NCI-H510A (cell line): ENCODE measurements around the gene SLC7A6OS.

Source experiments
- DNase-seq: peaks from one replicate; lab custom pipeline; 2025; lab: John Stamatoyannopoulos, UW

The SLC7A6OS gene

GRCh38 chr16:68310774-68311511 is at the start of gene SLC7A6OS, which contains the start of gene PRMT7:
SLC7A6OS (minus strand) TSS chr16:68310946; CDS start chr16:68310926, 20 bp downstream.
PRMT7 (plus strand) TSS chr16:68311019; CDS start chr16:68315980, 4,961 bp downstream.
- DNase-seq, result peak; percentile 78

- no peak for DNase-seq
Observed at GRCh38 chr16:68359398-68360191, 48.8 kb upstream of the SLC7A6OS start.

GRCh38 chr16:68358951-68359350 is 48.2 kb upstream of the SLC7A6OS start:
- no peak for DNase-seq

GRCh38 chr16:68357923-68358322 is 47.2 kb upstream of the SLC7A6OS start:
- no peak for DNase-seq

- DNase-seq, result no peak
Observed at GRCh38 chr16:68357521-68357922, 46.8 kb upstream of the SLC7A6OS start.

GRCh38 chr16:68356919-68357286 is 46.2 kb upstream of the SLC7A6OS start:
- no peak for DNase-seq

- DNase-seq, result no peak
Observed at GRCh38 chr16:68356249-68356918, 45.6 kb upstream of the SLC7A6OS start.

GRCh38 chr16:68355447-68356248 is 44.9 kb upstream of the SLC7A6OS start:
- DNase-seq, result no peak

- DNase-seq, result no peak
Observed at GRCh38 chr16:68354816-68355215, 44.1 kb upstream of the SLC7A6OS start.

GRCh38 chr16:68353366-68353765 is 42.6 kb upstream of the SLC7A6OS start:
- no peak for DNase-seq

GRCh38 chr16:68351991-68352431 is 41.3 kb upstream of the SLC7A6OS start:
- DNase-seq, result peak; percentile 56

- DNase-seq, result no peak
Observed at GRCh38 chr16:68351463-68351862, 40.7 kb upstream of the SLC7A6OS start.

GRCh38 chr16:68350813-68351350 is 40.1 kb upstream of the SLC7A6OS start:
- DNase-seq, result no peak

- no peak for DNase-seq
Observed at GRCh38 chr16:68349838-68350410, 39.2 kb upstream of the SLC7A6OS start.

GRCh38 chr16:68348639-68349445 is 38.1 kb upstream of the SLC7A6OS start:
- DNase-seq, result no peak

GRCh38 chr16:68347605-68348004 is 36.9 kb upstream of the SLC7A6OS start:
- DNase-seq, result no peak

- no peak for DNase-seq
Observed at GRCh38 chr16:68346892-68347480, 36.2 kb upstream of the SLC7A6OS start.

GRCh38 chr16:68345958-68346635 is 35.4 kb upstream of the SLC7A6OS start:
- no peak for DNase-seq

- no peak for DNase-seq
Observed at GRCh38 chr16:68345351-68345810, 34.6 kb upstream of the SLC7A6OS start.
